HepG2 (cell line): ENCODE measurements around the gene ART4.

Experiments used
- ARNTL ChIP-seq: sonication (generic); formaldehyde crosslinking; IDR thresholded peaks from 2 replicates; pipeline ENCODE4 v1.4.0; 2020; ENCODE audit warnings: mild to moderate bottlenecking, missing genetic modification reagents
- CREB1 ChIP-seq, 2 experiments: fragments of 450-650 bp in 1 of 2; IDR thresholded peaks; 2 replicates each; pipeline ENCODE4 v1.6.1; 2016 to 2017; ENCODE audit warnings: control low read depth in 1 of 2, mild to moderate bottlenecking in 1 of 2, missing compliant biosample characterization in 1 of 2, missing genetic modification characterization in 1 of 2
- CTCF ChIP-seq: sonication (generic); formaldehyde crosslinking; IDR thresholded peaks from 2 replicates; pipeline ENCODE4 v1.5.0; 2020; ENCODE audit warnings: mild to moderate bottlenecking, missing genetic modification reagents, moderate library complexity
- MAX ChIP-seq: IDR thresholded peaks from 2 replicates; pipeline ENCODE4 v1.6.1; 2012; ENCODE audit warnings: inconsistent platforms
- PHF21A ChIP-seq: sonication (generic); formaldehyde crosslinking; IDR thresholded peaks from 2 replicates; pipeline ENCODE4 v1.5.0; 2020; ENCODE audit warnings: mild to moderate bottlenecking, missing genetic modification reagents
- POLR2G ChIP-seq: fragments of 200-400 bp; formaldehyde crosslinking; IDR thresholded peaks from 2 replicates; pipeline ENCODE4 v1.6.1; 2018; ENCODE audit warnings: mild to moderate bottlenecking, low read depth, low read length, moderate library complexity
- REST ChIP-seq, 2 experiments: IDR thresholded peaks; 2 replicates each; pipeline ENCODE4 v1.6.1; 2011 to 2012; ENCODE audit warnings: low read length in 2 of 2, borderline replicate concordance in 1 of 2, low read depth in 1 of 2, mild to moderate bottlenecking in 1 of 2, moderate library complexity in 1 of 2
- SMARCC2 ChIP-seq: fragments of 450-650 bp; IDR thresholded peaks from 2 replicates; pipeline ENCODE4 v1.6.1; 2017; ENCODE audit warnings: antibody characterized with exemption, mild to moderate bottlenecking
- TCF7 ChIP-seq: sonication (generic); IDR thresholded peaks from 2 replicates; pipeline ENCODE4 v1.6.1; 2016; ENCODE audit warnings: antibody characterized with exemption, low read depth
- USF2 ChIP-seq, 2 experiments: sonication (generic) in 1 of 2; formaldehyde crosslinking in 1 of 2; IDR thresholded peaks; 2 replicates each; pipeline versions ENCODE4 v1.5.1 to v1.6.1; 2011 to 2020; ENCODE audit warnings: borderline replicate concordance in 1 of 2, low read depth in 1 of 2, low read length in 1 of 2, mild to moderate bottlenecking in 1 of 2, missing genetic modification reagents in 1 of 2, moderate library complexity in 1 of 2
- ZMYM3 ChIP-seq: sonication (generic); formaldehyde crosslinking; IDR thresholded peaks from 2 replicates; pipeline ENCODE4 v1.5.1; 2020; ENCODE audit warnings: mild to moderate bottlenecking, missing genetic modification reagents
- ZNF766 ChIP-seq: sonication (generic); formaldehyde crosslinking; IDR thresholded peaks from 2 replicates; pipeline ENCODE4 v1.5.0; 2020; ENCODE audit warnings: missing genetic modification reagents, borderline replicate concordance
- TF ChIP-seq, protein P1 (sequence below): IDR thresholded peaks from 2 replicates; pipeline ENCODE4 v1.6.1; 2018; ENCODE audit warnings: missing genetic modification reagents, mild to moderate bottlenecking, missing compliant biosample characterization

DNA sequence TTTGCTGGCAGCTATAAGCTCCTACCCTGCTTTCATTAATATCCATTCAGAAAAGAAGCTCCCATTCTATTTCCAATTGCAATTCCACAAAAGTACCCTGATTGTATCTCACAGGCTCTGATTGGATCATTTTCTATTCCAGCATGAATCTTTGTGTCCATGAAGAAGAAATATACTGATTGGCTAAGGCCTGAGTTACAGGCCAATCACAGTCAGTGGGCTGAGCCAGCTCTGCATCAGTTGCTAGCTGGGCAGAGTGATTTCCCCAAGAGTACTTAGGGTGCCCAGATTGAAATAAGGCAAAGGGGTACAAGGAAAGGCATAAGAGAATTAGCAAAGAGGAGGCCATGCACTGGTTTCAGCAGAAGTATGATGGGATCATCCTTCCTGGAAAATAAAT, 14.4 kb downstream of the ART4 start:
- TF ChIP-seq SMARCC2 = no peak
- TF ChIP-seq, protein P1, sequence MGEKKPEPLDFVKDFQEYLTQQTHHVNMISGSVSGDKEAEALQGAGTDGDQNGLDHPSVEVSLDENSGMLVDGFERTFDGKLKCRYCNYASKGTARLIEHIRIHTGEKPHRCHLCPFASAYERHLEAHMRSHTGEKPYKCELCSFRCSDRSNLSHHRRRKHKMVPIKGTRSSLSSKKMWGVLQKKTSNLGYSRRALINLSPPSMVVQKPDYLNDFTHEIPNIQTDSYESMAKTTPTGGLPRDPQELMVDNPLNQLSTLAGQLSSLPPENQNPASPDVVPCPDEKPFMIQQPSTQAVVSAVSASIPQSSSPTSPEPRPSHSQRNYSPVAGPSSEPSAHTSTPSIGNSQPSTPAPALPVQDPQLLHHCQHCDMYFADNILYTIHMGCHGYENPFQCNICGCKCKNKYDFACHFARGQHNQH (CRISPR knock-in tag) = no peak
- no peak for TF ChIP-seq TCF7
- no peak for TF ChIP-seq MAX
- no peak for TF ChIP-seq REST (IDR thresholded peaks at IDR 0.05; ENCODE audit: borderline replicate concordance in 1 of 2, low read depth in 1 of 2, low read length in 2 of 2)
- no peak for TF ChIP-seq CREB1 (IDR thresholded peaks at IDR 0.05)
- TF ChIP-seq CREB1 (CRISPR knock-in tag; IDR thresholded peaks at IDR 0.05) = no peak
- no peak for TF ChIP-seq CTCF (CRISPR knock-in tag)
- TF ChIP-seq POLR2G = no peak
- no peak for TF ChIP-seq ZNF766
- no peak for TF ChIP-seq ARNTL
- no peak for TF ChIP-seq ZMYM3 (CRISPR knock-in tag)
- TF ChIP-seq PHF21A = no peak
- no peak for TF ChIP-seq USF2 (IDR thresholded peaks at IDR 0.05; ENCODE audit: low read depth, low read length)
- TF ChIP-seq USF2 (CRISPR knock-in tag; IDR thresholded peaks at IDR 0.05; ENCODE audit: borderline replicate concordance) = no peak
